ENCODE results near the gene NOD1.

The NOD1 gene

DNA sequence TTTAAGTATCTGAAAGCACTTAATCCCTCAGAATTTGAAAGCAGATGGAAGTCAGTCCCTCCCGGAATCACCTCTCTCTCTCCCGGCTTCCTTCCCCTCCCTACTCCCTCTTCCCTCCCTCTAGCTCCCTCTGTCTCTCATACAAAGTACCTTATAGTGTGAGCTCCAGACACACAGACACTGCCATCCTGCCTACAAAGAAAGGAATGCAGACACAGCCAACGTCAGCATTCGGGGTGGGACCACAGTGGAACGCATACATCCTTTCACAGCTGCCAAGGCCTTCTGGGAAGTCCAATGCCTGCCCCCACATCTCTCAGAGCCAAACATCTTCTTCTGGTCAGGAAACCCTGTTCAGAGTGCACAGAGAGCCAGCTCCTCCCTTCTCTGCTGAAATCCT, 9.3 kb downstream of the NOD1 start:
- DNase-seq, result no peak
- Histone ChIP-seq H3K4me3 (ENCODE audit: low read depth, low read length) (no peak overlapping the region), H3K4me1 (peaks cover 24% of the 10 kb centered on the region), H3K27me3 (no peaks in the 10 kb centered on the region), H3K9me3 (no peaks in the 10 kb centered on the region), H3K36me3 (no peaks in the 10 kb centered on the region)
- TF ChIP-seq, protein P1, sequence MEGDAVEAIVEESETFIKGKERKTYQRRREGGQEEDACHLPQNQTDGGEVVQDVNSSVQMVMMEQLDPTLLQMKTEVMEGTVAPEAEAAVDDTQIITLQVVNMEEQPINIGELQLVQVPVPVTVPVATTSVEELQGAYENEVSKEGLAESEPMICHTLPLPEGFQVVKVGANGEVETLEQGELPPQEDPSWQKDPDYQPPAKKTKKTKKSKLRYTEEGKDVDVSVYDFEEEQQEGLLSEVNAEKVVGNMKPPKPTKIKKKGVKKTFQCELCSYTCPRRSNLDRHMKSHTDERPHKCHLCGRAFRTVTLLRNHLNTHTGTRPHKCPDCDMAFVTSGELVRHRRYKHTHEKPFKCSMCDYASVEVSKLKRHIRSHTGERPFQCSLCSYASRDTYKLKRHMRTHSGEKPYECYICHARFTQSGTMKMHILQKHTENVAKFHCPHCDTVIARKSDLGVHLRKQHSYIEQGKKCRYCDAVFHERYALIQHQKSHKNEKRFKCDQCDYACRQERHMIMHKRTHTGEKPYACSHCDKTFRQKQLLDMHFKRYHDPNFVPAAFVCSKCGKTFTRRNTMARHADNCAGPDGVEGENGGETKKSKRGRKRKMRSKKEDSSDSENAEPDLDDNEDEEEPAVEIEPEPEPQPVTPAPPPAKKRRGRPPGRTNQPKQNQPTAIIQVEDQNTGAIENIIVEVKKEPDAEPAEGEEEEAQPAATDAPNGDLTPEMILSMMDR (IDR thresholded peaks at IDR 0.05; ENCODE audit: low read depth, low read length), result peak; percentile 52

DNA sequence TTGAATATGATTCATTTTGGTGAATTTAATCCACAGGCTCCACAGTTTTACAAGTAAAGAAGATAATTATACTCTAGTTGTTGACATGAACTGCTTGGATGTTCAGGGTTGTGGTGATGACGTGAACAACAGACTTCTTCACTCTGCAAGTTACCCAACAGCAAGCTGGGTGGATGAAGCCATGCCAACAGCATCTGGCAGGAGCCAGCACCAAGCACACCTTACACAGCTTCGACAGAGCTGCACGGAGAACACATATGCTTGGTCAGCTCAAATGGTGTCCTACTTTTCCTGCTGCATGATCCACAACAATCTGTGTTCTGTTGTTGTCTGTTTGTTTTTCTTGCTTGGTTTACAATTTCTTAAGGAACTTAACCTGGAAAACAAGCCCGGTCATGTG, 9.8 kb downstream of the NOD1 start:
- H3K4me1 ChIP-seq, result peaks cover 29% of the 10 kb centered on the region
- TF ChIP-seq, protein P1 (IDR thresholded peaks at IDR 0.05; ENCODE audit: low read depth, low read length), result no peak
- no peak for DNase-seq

DNA sequence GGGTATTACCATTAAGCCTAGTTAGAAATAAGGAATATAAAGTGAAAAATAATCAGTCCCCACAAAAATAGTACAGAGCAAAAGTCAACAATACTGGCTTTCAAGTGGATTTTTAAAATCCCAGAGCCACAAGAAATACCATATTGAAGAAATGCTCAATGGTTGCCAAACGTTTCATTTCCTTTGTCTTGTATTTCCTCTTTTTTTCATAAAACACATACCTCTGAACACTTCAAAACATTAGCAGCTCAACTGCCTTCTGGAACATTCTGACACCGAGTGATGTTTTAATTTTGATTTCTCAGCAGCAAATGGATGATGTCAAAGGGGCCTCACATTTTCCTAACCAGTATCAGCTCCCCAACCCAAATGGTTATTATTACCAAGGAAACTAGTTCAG, 10.5 kb downstream of the NOD1 start:
- no peaks in the 10 kb centered on the region for H3K27me3 ChIP-seq
- no peak for DNase-seq

More for the DNA sequence above, 9.8 kb downstream of the NOD1 start:
- no peaks in the 10 kb centered on the region for H3K9me3 ChIP-seq
- no peak overlapping the region for H3K4me3 ChIP-seq (ENCODE audit: low read depth, low read length)
- no peaks in the 10 kb centered on the region for H3K27me3 ChIP-seq
- no peaks in the 10 kb centered on the region for H3K36me3 ChIP-seq

DNA sequence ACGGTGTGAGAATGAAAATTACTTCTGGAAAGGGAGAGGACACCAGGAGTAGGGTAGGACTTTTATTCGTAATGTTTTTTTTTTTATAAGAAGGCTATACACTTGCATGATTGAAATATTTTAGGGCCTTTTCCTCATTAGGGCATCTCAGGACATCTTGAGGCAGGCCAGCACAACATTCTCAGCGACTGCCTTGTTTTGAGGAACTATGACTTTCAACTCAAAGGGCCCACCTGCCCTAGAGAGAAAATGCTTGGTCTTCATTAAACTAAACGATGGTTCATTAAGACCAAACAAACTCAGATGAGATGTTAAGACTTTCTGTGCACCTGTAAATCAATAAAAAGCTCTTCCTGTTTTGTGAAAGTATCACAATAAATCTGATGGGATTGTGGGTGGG, 11.3 kb downstream of the NOD1 start:
- H3K36me3 ChIP-seq, result no peaks in the 10 kb centered on the region
- peaks cover 30% of the 10 kb centered on the region for H3K4me1 ChIP-seq
- H3K9me3 ChIP-seq, result no peaks in the 10 kb centered on the region
- no peak overlapping the region for H3K4me3 ChIP-seq (ENCODE audit: low read depth, low read length)
- H3K27me3 ChIP-seq, result no peaks in the 10 kb centered on the region
- no peak for DNase-seq
- TF ChIP-seq, protein P1 (IDR thresholded peaks at IDR 0.05; ENCODE audit: low read depth, low read length), result no peak

More for the DNA sequence above, 10.5 kb downstream of the NOD1 start:
- Histone ChIP-seq H3K36me3 (no peaks in the 10 kb centered on the region), H3K4me1 (peaks cover 30% of the 10 kb centered on the region), H3K9me3 (no peaks in the 10 kb centered on the region), H3K4me3 (ENCODE audit: low read depth, low read length) (no peak overlapping the region)
- TF ChIP-seq, protein P1 (IDR thresholded peaks at IDR 0.05; ENCODE audit: low read depth, low read length), result no peak

DNA sequence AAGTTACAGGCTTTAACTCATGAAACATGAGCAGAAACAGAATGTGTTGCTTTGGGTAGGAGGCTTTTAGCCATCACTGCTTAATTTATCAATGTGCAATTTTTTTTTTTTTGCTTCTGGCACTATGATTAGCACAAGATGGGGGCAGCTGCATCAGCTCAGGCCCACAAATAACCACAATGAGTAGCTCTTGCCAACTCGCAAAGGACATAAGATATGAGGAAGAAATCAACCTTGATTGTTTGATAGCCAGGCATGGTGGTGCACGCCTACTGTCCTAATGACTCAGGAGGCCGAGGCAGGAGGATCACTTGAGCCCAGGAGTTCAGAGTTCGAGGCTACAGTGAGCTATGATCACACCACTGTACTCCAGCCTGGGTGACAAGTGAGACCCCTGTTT, 12.3 kb downstream of the NOD1 start:
- TF ChIP-seq, protein P1 (IDR thresholded peaks at IDR 0.05; ENCODE audit: low read depth, low read length), result no peak
- Histone ChIP-seq H3K27me3 (no peaks in the 10 kb centered on the region), H3K4me3 (ENCODE audit: low read depth, low read length) (no peak overlapping the region), H3K9me3 (no peaks in the 10 kb centered on the region), H3K4me1 (peaks cover 30% of the 10 kb centered on the region), H3K36me3 (no peaks in the 10 kb centered on the region)
- no peak for DNase-seq

DNA sequence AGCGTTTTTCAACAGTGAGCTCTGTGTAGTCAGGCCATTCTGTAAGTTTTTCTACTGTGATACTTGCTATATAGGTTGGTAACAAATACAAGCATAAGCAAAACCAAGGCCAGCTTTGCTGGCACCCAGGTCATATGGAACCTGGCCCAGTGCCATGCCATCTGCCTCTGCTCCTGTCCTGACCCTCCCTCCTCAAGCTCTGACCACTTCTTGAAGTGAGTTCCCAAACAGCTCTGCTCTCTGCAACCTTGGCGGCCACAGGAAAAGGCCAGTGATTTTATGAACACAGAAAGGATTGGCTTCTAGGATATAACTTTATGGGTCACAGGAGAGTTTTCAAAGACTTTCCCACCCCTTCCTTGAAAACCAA, 12.8 kb downstream of the NOD1 start:
- TF ChIP-seq, protein P1 (IDR thresholded peaks at IDR 0.05; ENCODE audit: low read depth, low read length), result no peak
- Histone ChIP-seq H3K36me3 (no peaks in the 10 kb centered on the region), H3K4me1 (peaks cover 27% of the 10 kb centered on the region)

More for the DNA sequence above, 12.8 kb downstream of the NOD1 start:
- DNase-seq, result no peak
- Histone ChIP-seq H3K4me3 (ENCODE audit: low read depth, low read length) (no peak overlapping the region), H3K9me3 (no peaks in the 10 kb centered on the region), H3K27me3 (no peaks in the 10 kb centered on the region)

Data from BE2C (cell line).